ENCODE measurements around the gene ARID1A. TPM values are rescaled to one million over a fixed set of nuclear protein-coding genes. Genes with fewer than 3 reads are reported as not detected.
"Not testable (repeated sequence)": the region's sequence is repeated elsewhere in the genome, so short reads cannot be mapped to it uniquely, and the experiment has no call there.

Gene ARID1A
- total RNA-seq, 1 donor from 2014 or later = 18.8 TPM

DNA sequence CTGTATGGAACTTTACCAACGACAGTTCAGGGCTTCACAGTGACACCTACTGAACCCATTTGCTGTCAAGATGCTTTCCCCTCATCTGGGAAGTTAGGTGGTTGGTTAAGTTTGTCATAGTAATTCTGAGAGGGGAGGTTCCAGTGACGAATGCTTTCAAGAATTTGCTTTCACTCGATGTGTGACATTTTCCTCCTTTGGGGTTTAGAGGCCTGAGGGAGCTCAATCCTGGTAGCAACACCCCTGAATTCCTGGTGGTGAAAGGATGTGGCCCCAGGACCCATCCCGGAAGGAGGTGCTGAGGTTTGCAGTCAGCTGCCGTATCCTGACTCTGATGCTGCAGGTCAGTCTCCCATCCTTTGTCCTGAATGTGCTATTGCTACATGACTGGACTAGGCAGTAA is 94.7 kb downstream of the ARID1A start:
- no peak overlapping the region for H3K4me3 ChIP-seq (ENCODE audit: low read length in 3 of 3)
- H3K27ac ChIP-seq (ENCODE audit: low read depth, low read length) = no peak overlapping the region
- H3K27me3 ChIP-seq (ENCODE audit: control insufficient read depth in 3 of 3, insufficient read depth in 3 of 3, low read length in 3 of 3) = no peaks in the 10 kb centered on the region
- no peaks in the 10 kb centered on the region for H3K9me3 ChIP-seq (ENCODE audit: control insufficient read depth in 3 of 3, low read length in 3 of 3)
- H3K4me1 ChIP-seq (ENCODE audit: control insufficient read depth in 3 of 3, insufficient read depth in 3 of 3, low read length in 3 of 3) = peaks cover 33 to 58% (median 46%) of the 10 kb centered on the region in 3 donors
- peaks cover 13 to 28% (median 19%) of the 10 kb centered on the region in 3 donors for H3K36me3 ChIP-seq (ENCODE audit: control insufficient read depth in 3 of 3, insufficient read depth in 3 of 3, low read length in 3 of 3)
- H3K9ac ChIP-seq (ENCODE audit: low read depth in 1 of 3, low read length in 3 of 3) = peak overlapping the region in 1 of 3 donors; percentile 11

- no peak overlapping the region for H3K27ac ChIP-seq (ENCODE audit: low read depth, low read length)
Measured at GRCh38 chr1:26791148-26791547, 95.3 kb downstream of the ARID1A start.

GRCh38 chr1:26791626-26792025 is 95.8 kb downstream of the ARID1A start:
- Histone ChIP-seq H3K9me3 (ENCODE audit: control insufficient read depth in 3 of 3, low read length in 3 of 3) (no peaks in the 10 kb centered on the region), H3K4me1 (ENCODE audit: control insufficient read depth in 3 of 3, insufficient read depth in 3 of 3, low read length in 3 of 3) (peaks cover 22 to 48% (median 36%) of the 10 kb centered on the region in 3 donors), H3K27ac (ENCODE audit: low read depth, low read length) (no peak overlapping the region), H3K36me3 (ENCODE audit: control insufficient read depth in 3 of 3, insufficient read depth in 3 of 3, low read length in 3 of 3) (peaks cover 13 to 28% (median 19%) of the 10 kb centered on the region in 3 donors), H3K27me3 (ENCODE audit: control insufficient read depth in 3 of 3, insufficient read depth in 3 of 3, low read length in 3 of 3) (no peaks in the 10 kb centered on the region), H3K4me3 (ENCODE audit: low read length in 3 of 3) (no peak overlapping the region), H3K9ac (ENCODE audit: low read depth in 1 of 3, low read length in 3 of 3) (no peak overlapping the region)

More at GRCh38 chr1:26791148-26791547, 95.3 kb downstream of the ARID1A start:
- Histone ChIP-seq H3K4me1 (ENCODE audit: control insufficient read depth in 3 of 3, insufficient read depth in 3 of 3, low read length in 3 of 3) (peaks cover 27 to 53% (median 41%) of the 10 kb centered on the region in 3 donors), H3K4me3 (ENCODE audit: low read length in 3 of 3) (no peak overlapping the region), H3K27me3 (ENCODE audit: control insufficient read depth in 3 of 3, insufficient read depth in 3 of 3, low read length in 3 of 3) (no peaks in the 10 kb centered on the region), H3K36me3 (ENCODE audit: control insufficient read depth in 3 of 3, insufficient read depth in 3 of 3, low read length in 3 of 3) (peaks cover 13 to 28% (median 19%) of the 10 kb centered on the region in 3 donors), H3K9ac (ENCODE audit: low read depth in 1 of 3, low read length in 3 of 3) (no peak overlapping the region), H3K9me3 (ENCODE audit: control insufficient read depth in 3 of 3, low read length in 3 of 3) (no peaks in the 10 kb centered on the region)

GRCh38 chr1:26792924-26793323 is 97.1 kb downstream of the ARID1A start:
- H3K27ac ChIP-seq (ENCODE audit: low read depth, low read length) = no peak overlapping the region
- no peaks in the 10 kb centered on the region for H3K27me3 ChIP-seq (ENCODE audit: control insufficient read depth in 3 of 3, insufficient read depth in 3 of 3, low read length in 3 of 3)
- H3K4me1 ChIP-seq (ENCODE audit: control insufficient read depth in 3 of 3, insufficient read depth in 3 of 3, low read length in 3 of 3) = peaks cover 16 to 40% (median 32%) of the 10 kb centered on the region in 3 donors
- no peak overlapping the region for H3K4me3 ChIP-seq (ENCODE audit: low read length in 3 of 3)
- no peak overlapping the region for H3K9ac ChIP-seq (ENCODE audit: low read depth in 1 of 3, low read length in 3 of 3)
- peaks cover 13 to 28% (median 22%) of the 10 kb centered on the region in 3 donors for H3K36me3 ChIP-seq (ENCODE audit: control insufficient read depth in 3 of 3, insufficient read depth in 3 of 3, low read length in 3 of 3)
- H3K9me3 ChIP-seq (ENCODE audit: control insufficient read depth in 3 of 3, low read length in 3 of 3) = no peaks in the 10 kb centered on the region

- peaks cover 13 to 28% (median 22%) of the 10 kb centered on the region in 3 donors for H3K36me3 ChIP-seq (ENCODE audit: control insufficient read depth in 3 of 3, insufficient read depth in 3 of 3, low read length in 3 of 3)
- no peaks in the 10 kb centered on the region for H3K27me3 ChIP-seq (ENCODE audit: control insufficient read depth in 3 of 3, insufficient read depth in 3 of 3, low read length in 3 of 3)
- H3K9ac ChIP-seq (ENCODE audit: low read depth in 1 of 3, low read length in 3 of 3) = peak overlapping the region in 1 of 3 donors; percentile 34
- H3K4me1 ChIP-seq (ENCODE audit: control insufficient read depth in 3 of 3, insufficient read depth in 3 of 3, low read length in 3 of 3) = peaks cover 15 to 34% (median 29%) of the 10 kb centered on the region in 3 donors
- no peak overlapping the region for H3K4me3 ChIP-seq (ENCODE audit: low read length in 3 of 3)
- no peaks in the 10 kb centered on the region for H3K9me3 ChIP-seq (ENCODE audit: control insufficient read depth in 3 of 3, low read length in 3 of 3)
- H3K27ac ChIP-seq (ENCODE audit: low read depth, low read length) = no peak overlapping the region
Measured at GRCh38 chr1:26794391-26794790, 98.6 kb downstream of the ARID1A start.

DNA sequence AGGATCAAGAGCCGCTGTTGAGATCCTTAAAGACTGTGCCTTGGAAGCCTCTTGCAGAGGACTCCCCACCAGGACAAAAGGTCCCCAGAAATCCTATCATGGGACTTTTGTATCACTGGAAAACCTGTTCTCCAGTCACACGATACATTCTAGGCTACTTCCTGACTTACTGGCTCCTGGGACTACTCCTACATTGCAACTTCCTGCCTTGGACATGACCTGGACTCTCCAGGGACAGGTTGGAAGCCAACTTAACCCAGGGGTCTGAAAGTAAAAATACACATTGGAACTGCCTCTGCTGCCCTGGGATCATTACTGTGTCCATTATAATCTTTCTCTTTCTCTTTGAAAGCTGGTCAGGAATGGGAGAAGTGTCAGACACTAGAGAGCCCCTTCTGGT is 101.8 kb downstream of the ARID1A start:
- no peak overlapping the region for H3K4me3 ChIP-seq (ENCODE audit: low read length in 3 of 3)
- H3K9me3 ChIP-seq (ENCODE audit: control insufficient read depth in 3 of 3, low read length in 3 of 3) = no peaks in the 10 kb centered on the region
- no peak overlapping the region for H3K9ac ChIP-seq (ENCODE audit: low read depth in 1 of 3, low read length in 3 of 3)
- peaks cover 13 to 19% (median 17%) of the 10 kb centered on the region in 3 donors for H3K36me3 ChIP-seq (ENCODE audit: control insufficient read depth in 3 of 3, insufficient read depth in 3 of 3, low read length in 3 of 3)
- no peaks in the 10 kb centered on the region for H3K27me3 ChIP-seq (ENCODE audit: control insufficient read depth in 3 of 3, insufficient read depth in 3 of 3, low read length in 3 of 3)
- H3K27ac ChIP-seq (ENCODE audit: low read depth, low read length) = peak overlapping the region; percentile 55
- peaks cover 21 to 37% (median 31%) of the 10 kb centered on the region in 3 donors for H3K4me1 ChIP-seq (ENCODE audit: control insufficient read depth in 3 of 3, insufficient read depth in 3 of 3, low read length in 3 of 3)

DNA sequence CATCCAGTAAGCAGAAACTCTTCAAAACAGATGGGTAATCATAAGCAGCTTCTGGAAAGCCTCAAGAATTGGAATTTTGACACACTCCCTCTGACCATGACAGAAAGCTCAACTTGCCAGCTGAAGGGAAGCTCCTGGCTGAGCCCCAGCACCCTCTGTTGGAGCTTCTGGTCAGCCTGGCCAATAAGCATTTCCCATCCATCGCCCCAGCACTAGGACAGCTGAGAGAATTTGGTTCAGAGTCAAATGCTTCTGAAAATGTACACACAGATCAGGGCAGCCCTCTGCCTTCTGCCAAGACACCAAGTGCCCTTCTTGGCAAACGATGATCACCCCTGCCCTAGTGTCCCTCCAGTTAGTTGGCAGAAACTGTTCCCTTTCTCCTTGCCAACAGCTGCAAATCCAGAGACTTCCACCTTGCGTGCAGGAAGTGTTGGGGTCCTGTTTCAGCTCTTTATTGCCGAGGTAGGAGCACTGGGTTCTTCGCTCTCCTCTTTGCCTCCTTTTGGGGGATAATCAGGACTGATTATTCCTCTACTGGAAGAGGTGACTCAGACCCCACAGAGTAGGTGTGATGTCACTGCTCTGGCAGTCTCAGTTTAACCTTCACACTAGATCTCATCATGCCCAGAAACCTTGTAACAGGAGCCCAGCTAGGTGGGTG is 103.8 kb downstream of the ARID1A start:
- H3K9ac ChIP-seq (ENCODE audit: low read depth in 1 of 3, low read length in 3 of 3) = peak overlapping the region; percentile 41 to 73 (median 45)
- H3K4me3 ChIP-seq (ENCODE audit: low read length in 3 of 3) = peak overlapping the region; percentile 28 to 65 (median 54)
- H3K27ac ChIP-seq (ENCODE audit: low read depth, low read length) = peak overlapping the region; percentile 87
- peaks cover 6 to 8% (median 7%) of the 10 kb centered on the region in 3 donors for H3K36me3 ChIP-seq (ENCODE audit: control insufficient read depth in 3 of 3, insufficient read depth in 3 of 3, low read length in 3 of 3)
- H3K9me3 ChIP-seq (ENCODE audit: control insufficient read depth in 3 of 3, low read length in 3 of 3) = no peaks in the 10 kb centered on the region
- H3K27me3 ChIP-seq (ENCODE audit: control insufficient read depth in 3 of 3, insufficient read depth in 3 of 3, low read length in 3 of 3) = no peaks in the 10 kb centered on the region
- H3K4me1 ChIP-seq (ENCODE audit: control insufficient read depth in 3 of 3, insufficient read depth in 3 of 3, low read length in 3 of 3) = peaks cover 19 to 28% (median 24%) of the 10 kb centered on the region in 3 donors

- not testable (repeated sequence) for H3K27me3 ChIP-seq (ENCODE audit: control insufficient read depth in 3 of 3, insufficient read depth in 3 of 3, low read length in 3 of 3); H3K27ac ChIP-seq (ENCODE audit: low read depth, low read length); H3K4me3 ChIP-seq (ENCODE audit: low read length in 3 of 3); H3K36me3 ChIP-seq (ENCODE audit: control insufficient read depth in 3 of 3, insufficient read depth in 3 of 3, low read length in 3 of 3); H3K9me3 ChIP-seq (ENCODE audit: control insufficient read depth in 3 of 3, low read length in 3 of 3); H3K9ac ChIP-seq (ENCODE audit: low read depth in 1 of 3, low read length in 3 of 3)
- H3K4me1 ChIP-seq (ENCODE audit: control insufficient read depth in 3 of 3, insufficient read depth in 3 of 3, low read length in 3 of 3) = peaks cover 17 to 25% (median 17%) of the 10 kb centered on the region in 3 donors
Measured at GRCh38 chr1:26803932-26804331, 108.1 kb downstream of the ARID1A start.

GRCh38 chr1:26810105-26810504 is 114.3 kb downstream of the ARID1A start:
- H3K27me3 ChIP-seq (ENCODE audit: control insufficient read depth in 3 of 3, insufficient read depth in 3 of 3, low read length in 3 of 3); H3K4me3 ChIP-seq (ENCODE audit: low read length in 3 of 3); H3K9me3 ChIP-seq (ENCODE audit: control insufficient read depth in 3 of 3, low read length in 3 of 3); H3K9ac ChIP-seq (ENCODE audit: low read depth in 1 of 3, low read length in 3 of 3); H3K27ac ChIP-seq (ENCODE audit: low read depth, low read length); H3K4me1 ChIP-seq (ENCODE audit: control insufficient read depth in 3 of 3, insufficient read depth in 3 of 3, low read length in 3 of 3); H3K36me3 ChIP-seq (ENCODE audit: control insufficient read depth in 3 of 3, insufficient read depth in 3 of 3, low read length in 3 of 3): not testable (repeated sequence)

- H3K36me3 ChIP-seq (ENCODE audit: control insufficient read depth in 3 of 3, insufficient read depth in 3 of 3, low read length in 3 of 3) = no peaks in the 10 kb centered on the region
Measured at GRCh38 chr1:26811057-26811456, 115.2 kb downstream of the ARID1A start.

More at GRCh38 chr1:26811057-26811456, 115.2 kb downstream of the ARID1A start:
- Histone ChIP-seq H3K4me1 (ENCODE audit: control insufficient read depth in 3 of 3, insufficient read depth in 3 of 3, low read length in 3 of 3) (peaks cover 0 to 2% (median 0%) of the 10 kb centered on the region in 3 donors), H3K27ac (ENCODE audit: low read depth, low read length) (no peak overlapping the region), H3K9me3 (ENCODE audit: control insufficient read depth in 3 of 3, low read length in 3 of 3) (no peaks in the 10 kb centered on the region), H3K27me3 (ENCODE audit: control insufficient read depth in 3 of 3, insufficient read depth in 3 of 3, low read length in 3 of 3) (no peaks in the 10 kb centered on the region), H3K9ac (ENCODE audit: low read depth in 1 of 3, low read length in 3 of 3) (no peak overlapping the region), H3K4me3 (ENCODE audit: low read length in 3 of 3) (no peak overlapping the region)

All from skeletal muscle tissue (tissue), 4 donors.